Measurements from ENCODE around the gene EPHB3. TPM values are rescaled to one million over a fixed set of nuclear protein-coding genes. Genes with fewer than 3 reads are reported as not detected.

The EPHB3 gene
- polyA plus RNA-seq, 3 donors: 0.71 to 1.2 (median 0.80) TPM

DNA sequence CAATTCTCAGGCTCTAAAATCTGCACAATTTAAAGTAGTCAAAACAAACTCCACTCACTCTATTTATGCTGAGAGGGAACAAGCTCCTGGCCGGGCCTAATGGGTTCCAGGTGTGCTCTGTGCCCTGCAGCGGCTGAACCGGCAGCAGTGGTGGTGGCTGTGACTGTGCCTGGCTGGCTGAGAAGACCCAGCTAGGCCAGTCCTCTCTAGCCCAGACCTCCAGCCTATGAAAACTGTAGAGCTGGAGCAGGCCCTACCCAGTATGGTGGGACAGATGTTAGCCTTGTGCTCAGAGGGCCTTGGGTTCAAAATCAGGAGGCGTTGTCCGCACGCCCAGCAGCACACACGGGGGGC is 37.0 kb downstream of the EPHB3 start:
- H3K4me1 Mint-ChIP-seq: peaks cover 32% of the 10 kb centered on the region
- no peak overlapping the region for H3K9ac ChIP-seq (ENCODE audit: insufficient read depth, low read length, poor library complexity, severe bottlenecking)

DNA sequence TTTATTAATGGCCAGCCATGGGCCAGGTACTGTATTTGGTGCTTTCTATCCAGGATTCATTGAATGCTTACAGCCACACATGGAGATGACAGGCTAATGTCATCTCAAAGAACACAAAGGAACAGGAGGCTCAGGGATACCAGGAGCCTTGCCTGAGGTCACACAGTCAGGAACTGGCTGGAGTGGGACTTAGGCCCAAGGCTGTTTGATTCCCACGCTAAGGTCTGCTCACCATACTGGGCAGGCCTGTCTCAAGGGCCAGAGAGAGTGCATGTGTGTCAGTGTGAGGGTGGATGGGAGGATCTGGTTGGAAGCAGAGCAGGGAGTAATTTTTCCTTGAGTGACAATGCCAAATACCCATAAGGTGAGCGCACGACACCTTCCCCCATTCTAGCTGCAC is 37.6 kb downstream of the EPHB3 start:
- DNase-seq: no peak
- peaks cover 33 to 42% (median 35%) of the 10 kb centered on the region in 3 donors for H3K27me3 Mint-ChIP-seq (ENCODE audit: low read depth in 3 of 3)
- Histone ChIP-seq H3K9me3 (replicated peaks in 1 of 2; ENCODE audit: control insufficient read depth in 1 of 2, insufficient read depth in 1 of 2, low read length in 2 of 2) (peaks cover 0 to 4% of the 10 kb centered on the region in 2 donors), H3K4me2 (replicated peaks; ENCODE audit: extremely low read depth, low read length, poor library complexity, severe bottlenecking) (no peak overlapping the region), H3K4me1 (ENCODE audit: control insufficient read depth in 1 of 2, insufficient read depth in 2 of 2, low read length in 2 of 2) (peaks cover 28 to 35% of the 10 kb centered on the region in 2 donors), H4K20me1 (ENCODE audit: insufficient read depth, low read length) (no peaks in the 10 kb centered on the region), H3K79me2 (ENCODE audit: insufficient read depth, low read length) (no peaks in the 10 kb centered on the region), H3K27me3 (ENCODE audit: control insufficient read depth in 2 of 2, insufficient read depth in 2 of 2, low read length in 2 of 2) (peaks cover 9 to 34% of the 10 kb centered on the region in 2 donors), H2AFZ (ENCODE audit: insufficient read depth, low read depth, low read length, poor library complexity, severe bottlenecking) (no peak overlapping the region), H3K27ac (ENCODE audit: low read depth in 1 of 2, low read length in 2 of 2) (no peak overlapping the region), H3K4me3 (replicated peaks in 1 of 3; ENCODE audit: low read depth in 2 of 3, low read length in 3 of 3) (no peak overlapping the region), H3K36me3 (replicated peaks in 1 of 2; ENCODE audit: control insufficient read depth in 1 of 2, insufficient read depth in 2 of 2, low read length in 2 of 2) (no peaks in the 10 kb centered on the region), H3K9ac (ENCODE audit: insufficient read depth, low read length, poor library complexity, severe bottlenecking) (no peak overlapping the region)
- intact Hi-C loops (cut with micrococcal nuclease): no loop called here
- 90% methylated on average over 2 of the region's 3 CpGs for WGBS (ENCODE audit: insufficient coverage)
- TF ChIP-seq, protein P1, sequence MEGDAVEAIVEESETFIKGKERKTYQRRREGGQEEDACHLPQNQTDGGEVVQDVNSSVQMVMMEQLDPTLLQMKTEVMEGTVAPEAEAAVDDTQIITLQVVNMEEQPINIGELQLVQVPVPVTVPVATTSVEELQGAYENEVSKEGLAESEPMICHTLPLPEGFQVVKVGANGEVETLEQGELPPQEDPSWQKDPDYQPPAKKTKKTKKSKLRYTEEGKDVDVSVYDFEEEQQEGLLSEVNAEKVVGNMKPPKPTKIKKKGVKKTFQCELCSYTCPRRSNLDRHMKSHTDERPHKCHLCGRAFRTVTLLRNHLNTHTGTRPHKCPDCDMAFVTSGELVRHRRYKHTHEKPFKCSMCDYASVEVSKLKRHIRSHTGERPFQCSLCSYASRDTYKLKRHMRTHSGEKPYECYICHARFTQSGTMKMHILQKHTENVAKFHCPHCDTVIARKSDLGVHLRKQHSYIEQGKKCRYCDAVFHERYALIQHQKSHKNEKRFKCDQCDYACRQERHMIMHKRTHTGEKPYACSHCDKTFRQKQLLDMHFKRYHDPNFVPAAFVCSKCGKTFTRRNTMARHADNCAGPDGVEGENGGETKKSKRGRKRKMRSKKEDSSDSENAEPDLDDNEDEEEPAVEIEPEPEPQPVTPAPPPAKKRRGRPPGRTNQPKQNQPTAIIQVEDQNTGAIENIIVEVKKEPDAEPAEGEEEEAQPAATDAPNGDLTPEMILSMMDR (IDR thresholded peaks at IDR 0.05): no peak
- no peak overlapping the region for H3K27ac Mint-ChIP-seq
- no peak overlapping the region for H3K4me3 Mint-ChIP-seq
- peaks cover 0 to 8% (median 4%) of the 10 kb centered on the region in 7 donors for H3K9me3 Mint-ChIP-seq
- H3K36me3 Mint-ChIP-seq: peaks cover 0 to 11% of the 10 kb centered on the region in 2 donors
- H3K4me1 Mint-ChIP-seq: peaks cover 36% of the 10 kb centered on the region

More for the DNA sequence above, 37.0 kb downstream of the EPHB3 start:
- no peak overlapping the region for H2AFZ ChIP-seq (ENCODE audit: insufficient read depth, low read depth, low read length, poor library complexity, severe bottlenecking)
- H3K27me3 Mint-ChIP-seq (ENCODE audit: low read depth in 3 of 3): peaks cover 29 to 40% (median 30%) of the 10 kb centered on the region in 3 donors
- H3K27me3 ChIP-seq (ENCODE audit: control insufficient read depth in 2 of 2, insufficient read depth in 2 of 2, low read length in 2 of 2): peaks cover 8 to 28% of the 10 kb centered on the region in 2 donors
- DNase-seq: no peak
- H3K9me3 Mint-ChIP-seq: peaks cover 0 to 8% (median 2%) of the 10 kb centered on the region in 7 donors
- no peak overlapping the region for H3K4me3 ChIP-seq (replicated peaks in 1 of 3; ENCODE audit: low read depth in 2 of 3, low read length in 3 of 3)
- peaks cover 0 to 4% of the 10 kb centered on the region in 2 donors for H3K9me3 ChIP-seq (replicated peaks in 1 of 2; ENCODE audit: control insufficient read depth in 1 of 2, insufficient read depth in 1 of 2, low read length in 2 of 2)
- H3K27ac Mint-ChIP-seq: no peak overlapping the region
- no peak overlapping the region for H3K4me3 Mint-ChIP-seq
- no peaks in the 10 kb centered on the region for H3K79me2 ChIP-seq (ENCODE audit: insufficient read depth, low read length)
- intact Hi-C loops (cut with micrococcal nuclease): no loop called here
- peaks cover 0 to 9% of the 10 kb centered on the region in 2 donors for H3K36me3 Mint-ChIP-seq
- H3K4me2 ChIP-seq (replicated peaks; ENCODE audit: extremely low read depth, low read length, poor library complexity, severe bottlenecking): no peak overlapping the region
- H4K20me1 ChIP-seq (ENCODE audit: insufficient read depth, low read length): no peaks in the 10 kb centered on the region
- 100% methylated on average over 2 of the region's 7 CpGs for WGBS (ENCODE audit: insufficient coverage)
- TF ChIP-seq, protein P1 (IDR thresholded peaks at IDR 0.05): no peak
- H3K4me1 ChIP-seq (ENCODE audit: control insufficient read depth in 1 of 2, insufficient read depth in 2 of 2, low read length in 2 of 2): peaks cover 22 to 29% of the 10 kb centered on the region in 2 donors
- no peak overlapping the region for H3K27ac ChIP-seq (ENCODE audit: low read depth in 1 of 2, low read length in 2 of 2)
- H3K36me3 ChIP-seq (replicated peaks in 1 of 2; ENCODE audit: control insufficient read depth in 1 of 2, insufficient read depth in 2 of 2, low read length in 2 of 2): no peaks in the 10 kb centered on the region
